Fibroblast of lung (primary cell): ENCODE results near the gene NR1H4.

Experiments
- EZH2 ChIP-seq: IDR thresholded peaks from 2 replicates; pipeline ENCODE4 v1.5.1; 2012; ENCODE audit warnings: low read length, control low read depth, mild to moderate bottlenecking; ENCODE audit errors: missing control alignments
- TF ChIP-seq, protein P1 (sequence below), 2 donors: IDR thresholded peaks in 1 of 2; conservative IDR thresholded peaks in 1 of 2; 1 replicate in 1 of 2; 2 replicates in 1 of 2; pipeline ENCODE4 v1.5.1; 2011 to 2012; ENCODE audit warnings: low read length in 2 of 2, control low read depth in 1 of 2, inconsistent platforms in 1 of 2, low read depth in 1 of 2, mild to moderate bottlenecking in 1 of 2

DNA sequence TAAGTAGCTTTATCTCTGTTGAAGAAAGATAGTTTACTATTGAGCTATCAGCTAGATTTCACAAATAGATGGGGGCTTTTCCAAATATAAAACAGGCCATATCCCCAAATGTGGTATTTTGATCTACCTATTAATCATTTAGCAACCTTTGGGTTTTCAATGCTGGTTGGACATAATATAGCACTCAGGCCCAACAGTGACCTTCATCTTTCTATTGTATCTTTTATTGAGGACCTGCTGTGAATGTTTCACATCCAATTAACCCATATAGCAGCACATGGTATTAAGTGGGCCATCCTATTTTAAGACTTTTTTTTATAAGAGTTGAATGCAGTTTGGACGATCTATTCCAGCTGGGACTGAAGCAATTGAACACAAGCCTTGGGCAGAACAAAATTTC is 10.0 kb upstream of the NR1H4 start:
- TF ChIP-seq, protein P1, sequence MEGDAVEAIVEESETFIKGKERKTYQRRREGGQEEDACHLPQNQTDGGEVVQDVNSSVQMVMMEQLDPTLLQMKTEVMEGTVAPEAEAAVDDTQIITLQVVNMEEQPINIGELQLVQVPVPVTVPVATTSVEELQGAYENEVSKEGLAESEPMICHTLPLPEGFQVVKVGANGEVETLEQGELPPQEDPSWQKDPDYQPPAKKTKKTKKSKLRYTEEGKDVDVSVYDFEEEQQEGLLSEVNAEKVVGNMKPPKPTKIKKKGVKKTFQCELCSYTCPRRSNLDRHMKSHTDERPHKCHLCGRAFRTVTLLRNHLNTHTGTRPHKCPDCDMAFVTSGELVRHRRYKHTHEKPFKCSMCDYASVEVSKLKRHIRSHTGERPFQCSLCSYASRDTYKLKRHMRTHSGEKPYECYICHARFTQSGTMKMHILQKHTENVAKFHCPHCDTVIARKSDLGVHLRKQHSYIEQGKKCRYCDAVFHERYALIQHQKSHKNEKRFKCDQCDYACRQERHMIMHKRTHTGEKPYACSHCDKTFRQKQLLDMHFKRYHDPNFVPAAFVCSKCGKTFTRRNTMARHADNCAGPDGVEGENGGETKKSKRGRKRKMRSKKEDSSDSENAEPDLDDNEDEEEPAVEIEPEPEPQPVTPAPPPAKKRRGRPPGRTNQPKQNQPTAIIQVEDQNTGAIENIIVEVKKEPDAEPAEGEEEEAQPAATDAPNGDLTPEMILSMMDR (conservative IDR thresholded peaks at IDR 0.05 in 1 of 2, IDR thresholded peaks at IDR 0.05 in 1 of 2; ENCODE audit: low read depth in 1 of 2, low read length in 2 of 2), result no peak
- TF ChIP-seq EZH2, result no peak
